Brain microvascular endothelial cell (primary cell): ENCODE measurements around the gene OOSP4B.

Experiments
- DNase-seq: peaks from one replicate; pipeline ENCODE4 v3.0.0-alpha.2; 2020
- H3K27ac ChIP-seq: fragments of 250-450 bp; sonication (Bioruptor Pico); 2 replicates; pipeline ENCODE4 v1.5.1; 2020; ENCODE audit warnings: mild to moderate bottlenecking, moderate library complexity
- H3K27me3 ChIP-seq: fragments of 250-450 bp; sonication (Bioruptor Pico); replicated peaks from 2 replicates; pipeline ENCODE4 v1.5.1; 2020; ENCODE audit warnings: mild to moderate bottlenecking
- H3K36me3 ChIP-seq: fragments of 250-450 bp; sonication (Bioruptor Pico); replicated peaks from 2 replicates; pipeline ENCODE4 v1.5.1; 2020; ENCODE audit warnings: mild to moderate bottlenecking
- H3K4me3 ChIP-seq: 2 replicates; pipeline ENCODE4 v1.5.1; 2011; ENCODE audit warnings: low read depth, mild to moderate bottlenecking, control low read depth, low read length, moderate library complexity
- in situ Hi-C: cut with HindIII; loops from 2 replicates; pipeline ENCODE4 v1.10.0; 2017; ENCODE audit warnings: low sequenced_read_pairs, low pct_ligation_motif_present
- TF ChIP-seq, protein P1 (sequence below): IDR thresholded peaks from 2 replicates; pipeline ENCODE4 v1.5.1; 2011; ENCODE audit warnings: low read depth, mild to moderate bottlenecking, moderate library complexity, low read length, control low read depth, inconsistent platforms; ENCODE audit errors: missing control alignments

Gene OOSP4B

DNA sequence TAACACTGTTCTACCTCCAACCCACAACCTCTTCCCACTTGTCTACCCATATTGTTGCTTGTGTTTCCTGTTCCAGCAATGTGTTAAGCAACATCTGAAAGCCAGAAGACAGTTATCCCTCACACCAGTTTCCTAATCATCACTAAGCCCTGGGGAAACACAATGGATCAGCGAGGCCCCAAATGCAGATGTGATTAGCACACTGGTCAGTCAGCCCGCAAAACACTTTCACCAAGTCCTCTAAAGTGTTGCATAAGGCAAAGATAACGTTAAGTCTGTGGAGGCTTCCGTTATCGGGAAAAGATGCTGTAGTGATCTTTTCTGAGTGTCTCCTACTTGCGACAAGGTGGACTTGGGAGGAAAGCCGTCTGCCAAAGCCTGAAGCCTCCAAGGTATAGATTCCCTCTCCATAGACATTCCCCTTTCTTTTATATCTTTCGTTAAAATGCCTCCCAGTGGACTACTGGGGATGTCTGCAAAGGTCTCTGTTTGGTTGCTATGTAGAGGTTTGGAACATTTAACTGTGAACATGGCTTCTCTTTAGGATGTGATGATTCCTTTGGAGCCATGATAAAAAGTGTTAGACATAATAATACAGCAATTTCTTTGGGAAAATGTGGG lies 39.5 kb downstream of the OOSP4B start, which contains the start of gene MS4A3:
MS4A3 (plus strand) TSS at position 317 of the 621 bp plus-strand sequence. CDS start 4,496 bp downstream, outside the sequence.
- H3K27ac ChIP-seq: no peak within 1 kb of the TSS
- no peaks in the 10 kb centered on the region for H3K36me3 ChIP-seq
- H3K27me3 ChIP-seq: no peaks in the 10 kb centered on the region
- in situ Hi-C loops: no loop called here
- TF ChIP-seq, protein P1, sequence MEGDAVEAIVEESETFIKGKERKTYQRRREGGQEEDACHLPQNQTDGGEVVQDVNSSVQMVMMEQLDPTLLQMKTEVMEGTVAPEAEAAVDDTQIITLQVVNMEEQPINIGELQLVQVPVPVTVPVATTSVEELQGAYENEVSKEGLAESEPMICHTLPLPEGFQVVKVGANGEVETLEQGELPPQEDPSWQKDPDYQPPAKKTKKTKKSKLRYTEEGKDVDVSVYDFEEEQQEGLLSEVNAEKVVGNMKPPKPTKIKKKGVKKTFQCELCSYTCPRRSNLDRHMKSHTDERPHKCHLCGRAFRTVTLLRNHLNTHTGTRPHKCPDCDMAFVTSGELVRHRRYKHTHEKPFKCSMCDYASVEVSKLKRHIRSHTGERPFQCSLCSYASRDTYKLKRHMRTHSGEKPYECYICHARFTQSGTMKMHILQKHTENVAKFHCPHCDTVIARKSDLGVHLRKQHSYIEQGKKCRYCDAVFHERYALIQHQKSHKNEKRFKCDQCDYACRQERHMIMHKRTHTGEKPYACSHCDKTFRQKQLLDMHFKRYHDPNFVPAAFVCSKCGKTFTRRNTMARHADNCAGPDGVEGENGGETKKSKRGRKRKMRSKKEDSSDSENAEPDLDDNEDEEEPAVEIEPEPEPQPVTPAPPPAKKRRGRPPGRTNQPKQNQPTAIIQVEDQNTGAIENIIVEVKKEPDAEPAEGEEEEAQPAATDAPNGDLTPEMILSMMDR: no peak
- DNase-seq: no peak
- H3K4me3 ChIP-seq: no peak within 1 kb of the TSS

GRCh38 chr11:60059052-60059451 lies 42.1 kb downstream of the OOSP4B start:
- TF ChIP-seq, protein P1: no peak
- no peaks in the 10 kb centered on the region for H3K27me3 ChIP-seq
- no peak overlapping the region for H3K4me3 ChIP-seq
- no peak for DNase-seq
- H3K27ac ChIP-seq: no peak overlapping the region
- no peaks in the 10 kb centered on the region for H3K36me3 ChIP-seq
- in situ Hi-C loops: no loop called here

DNA sequence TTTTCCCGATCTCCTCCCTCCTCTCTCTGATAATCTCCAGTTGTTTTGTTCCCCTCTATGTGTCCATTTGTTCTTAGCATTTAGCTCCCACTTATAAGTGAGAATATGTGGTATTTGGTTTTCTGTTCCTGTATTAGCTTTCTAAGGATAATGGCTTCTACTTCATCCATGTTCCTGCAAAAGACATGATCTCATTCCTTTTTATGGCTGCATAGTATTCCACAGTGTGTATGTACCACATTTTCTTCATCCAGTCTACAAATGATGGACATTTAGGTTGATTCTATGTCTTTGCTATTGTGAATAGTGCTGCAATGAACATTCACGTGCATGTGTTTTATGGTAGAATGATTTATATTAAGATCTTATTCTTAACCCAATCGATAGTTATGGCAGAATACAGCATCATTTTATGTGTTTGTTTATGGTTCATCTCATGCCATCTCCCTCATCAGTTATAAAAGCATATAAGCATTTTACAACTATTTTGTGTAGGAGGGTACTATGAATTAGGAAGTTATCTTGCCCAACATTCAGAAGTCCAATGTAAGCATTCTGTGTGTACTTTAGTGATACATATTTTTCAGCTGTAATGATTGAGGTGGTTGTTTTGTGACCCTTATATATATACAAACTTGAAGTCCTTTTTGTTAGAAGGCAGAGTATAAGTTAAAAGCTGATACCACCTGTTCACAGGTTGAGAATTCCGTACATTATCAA lies 42.7 kb downstream of the OOSP4B start:
- no peaks in the 10 kb centered on the region for H3K36me3 ChIP-seq
- no peak overlapping the region for H3K27ac ChIP-seq
- TF ChIP-seq, protein P1: no peak
- DNase-seq: no peak
- in situ Hi-C loops: no loop called here
- no peaks in the 10 kb centered on the region for H3K27me3 ChIP-seq
- no peak overlapping the region for H3K4me3 ChIP-seq

DNA sequence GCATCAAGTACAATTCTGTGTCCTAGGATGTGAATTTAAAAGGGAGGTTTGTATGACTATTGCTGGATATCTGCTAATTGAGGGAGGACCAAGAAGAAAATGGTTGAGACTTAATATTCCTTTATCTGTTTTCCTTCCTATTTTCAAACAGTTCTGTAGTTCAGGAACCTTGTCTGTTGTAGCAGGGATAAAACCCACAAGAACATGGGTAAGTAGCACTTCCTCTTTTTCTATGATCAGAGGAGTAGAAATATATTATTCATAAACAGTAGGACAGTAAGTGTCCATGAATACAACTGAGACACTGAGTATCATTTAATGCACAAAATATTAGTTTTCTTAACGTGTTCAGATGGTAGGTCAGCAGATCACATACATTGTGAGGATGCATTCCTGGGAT lies 47.1 kb downstream of the OOSP4B start:
- Histone ChIP-seq H3K27ac (no peak overlapping the region), H3K27me3 (no peaks in the 10 kb centered on the region), H3K4me3 (no peak overlapping the region), H3K36me3 (no peaks in the 10 kb centered on the region)
- in situ Hi-C loops: no loop called here
- TF ChIP-seq, protein P1: no peak
- DNase-seq: no peak

DNA sequence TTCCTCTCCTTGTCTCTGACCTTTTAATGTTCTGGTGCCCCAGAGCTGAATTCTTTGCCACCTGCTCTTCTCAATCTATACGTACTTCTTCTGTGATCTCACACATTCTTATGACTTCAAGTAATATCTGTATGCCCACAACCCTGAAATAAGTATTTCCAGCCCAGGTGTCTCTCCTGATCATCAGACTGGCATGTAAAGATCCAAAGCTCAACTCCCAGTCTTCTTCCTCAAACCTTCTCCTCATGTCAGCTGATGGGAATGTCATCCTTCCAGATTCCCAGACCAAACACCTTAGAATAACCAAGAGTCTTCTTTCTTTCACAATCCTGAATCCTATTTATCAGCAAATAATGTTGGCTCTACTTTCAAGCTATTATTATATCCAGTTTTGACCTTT lies 48.8 kb downstream of the OOSP4B start:
- TF ChIP-seq, protein P1: no peak
- H3K4me3 ChIP-seq: no peak overlapping the region
- no peaks in the 10 kb centered on the region for H3K27me3 ChIP-seq
- no peak overlapping the region for H3K27ac ChIP-seq
- no peak for DNase-seq
- in situ Hi-C loops: no loop called here
- H3K36me3 ChIP-seq: no peaks in the 10 kb centered on the region
